Liver (tissue), 3 donors: ENCODE measurements around the gene AIPL1.

ENCODE experiments used
- CTCF ChIP-seq: fragments of 150-350 bp; IDR thresholded peaks from 2 replicates; pipeline ENCODE4 v1.5.1; 2017; ENCODE audit warnings: improper control_type of control experiment, low read depth, low read length; ENCODE audit not compliant: missing input control
- GABPA ChIP-seq, 2 donors: IDR thresholded peaks in 1 of 2; conservative IDR thresholded peaks in 1 of 2; 2 replicates each; pipeline ENCODE4 v1.6.1; 2016; ENCODE audit warnings: antibody characterized with exemption in 2 of 2, mild to moderate bottlenecking in 1 of 2, moderate library complexity in 1 of 2
- RAD21 ChIP-seq, 2 donors: IDR thresholded peaks; 2 replicates each; pipeline ENCODE4 v1.6.1; 2016; ENCODE audit warnings: antibody characterized with exemption in 2 of 2, mild to moderate bottlenecking in 2 of 2
- REST ChIP-seq: IDR thresholded peaks from 2 replicates; pipeline ENCODE4 v1.6.1; 2016; ENCODE audit warnings: antibody characterized with exemption, mild to moderate bottlenecking
- donor health status: healthy.
- donor health status: healthy.

DNA sequence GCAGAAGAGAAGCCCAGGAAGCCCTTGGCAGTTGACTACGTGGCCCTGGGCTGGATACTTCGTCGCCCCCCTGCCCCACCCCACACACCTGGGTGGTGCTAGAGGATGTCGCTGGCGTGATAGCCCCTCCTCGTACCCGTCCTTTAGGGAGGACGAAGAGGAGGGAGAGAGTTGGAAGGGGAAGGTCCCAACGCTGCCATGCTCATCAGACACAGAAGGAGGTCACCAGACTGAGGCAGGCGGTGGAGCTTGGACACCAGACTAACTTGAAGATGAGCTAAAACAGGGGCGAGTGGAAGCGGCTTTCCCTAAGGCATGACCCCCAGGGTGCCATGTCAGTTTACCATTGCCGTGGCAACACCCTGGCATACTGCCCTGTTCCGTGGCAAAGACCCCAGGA lies 11.0 kb downstream of the AIPL1 start:
- no peak for TF ChIP-seq CTCF
- no peak for TF ChIP-seq REST
- TF ChIP-seq GABPA (IDR thresholded peaks at IDR 0.05 in 1 of 2, conservative IDR thresholded peaks at IDR 0.05 in 1 of 2): no peak
- no peak for TF ChIP-seq RAD21 (IDR thresholded peaks at IDR 0.05)
